Lower leg skin (tissue), 3 donors: ENCODE results near the gene CA9.

Source experiments
- CTCF ChIP-seq, 3 donors: fragments of 450-650 bp; IDR thresholded peaks; one replicate each; pipeline ENCODE4 v1.5.1; 2016; ENCODE audit warnings: antibody characterized with exemption in 3 of 3, mild to moderate bottlenecking in 3 of 3, moderate library complexity in 2 of 3
- POLR2A ChIP-seq, 2 donors: fragments of 450-650 bp; IDR thresholded peaks; one replicate each; pipeline ENCODE4 v1.6.1; 2016 to 2017; ENCODE audit warnings: antibody characterized with exemption in 2 of 2, mild to moderate bottlenecking in 1 of 2, moderate library complexity in 1 of 2

- TF ChIP-seq CTCF (IDR thresholded peaks at IDR 0.05): no peak
- no peak for TF ChIP-seq POLR2A (IDR thresholded peaks at IDR 0.05)
Observed at GRCh38 chr9:35636135-35636876, 37.4 kb upstream of the CA9 start.
